ENCODE data around the gene CCL3. TPM values are rescaled to one million over a fixed set of nuclear protein-coding genes. Genes with fewer than 3 reads are reported as not detected.
A peak's percentile ranks its signal among the peaks of the same experiment; 100 is the strongest.

The CCL3 gene
- polyA plus RNA-seq, 3 donors: 161 to 328 (median 190) TPM

DNA sequence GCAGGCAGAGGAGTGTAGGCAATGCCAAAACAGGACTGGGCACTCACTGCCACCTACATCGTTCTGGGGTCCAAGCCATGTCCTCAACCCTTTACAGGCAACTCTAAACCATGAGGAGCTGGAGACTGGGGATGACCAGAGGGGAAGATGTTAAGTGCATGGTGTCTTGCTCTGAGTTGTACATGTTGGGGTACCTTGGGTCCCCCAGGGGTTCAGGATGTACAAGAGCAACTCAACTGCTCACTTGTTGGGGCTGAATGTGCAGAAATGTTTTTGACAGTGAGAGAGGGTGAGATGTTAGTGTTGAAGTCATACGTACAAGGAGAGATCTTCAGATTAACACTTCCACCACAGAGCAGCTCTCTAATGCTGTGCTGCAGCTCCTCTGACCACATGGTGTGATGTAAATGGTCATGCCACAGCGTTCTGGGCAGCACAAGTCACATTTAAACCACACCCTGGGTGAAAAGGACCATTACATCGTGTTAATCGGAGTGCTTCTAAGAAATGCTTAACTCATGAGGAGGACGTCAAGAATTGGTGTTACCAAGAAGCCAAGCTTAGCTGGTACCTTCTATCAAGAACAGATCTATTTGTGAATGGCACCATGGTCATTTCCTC lies 23.5 kb downstream of the CCL3 start:
- no peaks in the 10 kb centered on the region for H4K20me1 ChIP-seq (ENCODE audit: insufficient read depth, low read length)
- H3K27ac ChIP-seq (ENCODE audit: low read depth in 1 of 2, low read length in 2 of 2): no peak overlapping the region
- no peak overlapping the region for H3K4me3 Mint-ChIP-seq
- H3K27ac Mint-ChIP-seq: peak overlapping the region in 1 of 7 donors; percentile 3
- no peaks in the 10 kb centered on the region for H3K27me3 ChIP-seq (ENCODE audit: control insufficient read depth in 2 of 2, insufficient read depth in 2 of 2, low read length in 2 of 2)
- intact Hi-C loops (cut with micrococcal nuclease): loop anchor here in 1 of 2 donors (10.0 kb wide), 1 partner anchor 82 kb away; the partner anchor contains the start of genes CCL14 and CCL16
- no peak overlapping the region for H3K4me3 ChIP-seq (replicated peaks in 1 of 3; ENCODE audit: low read depth in 2 of 3, low read length in 3 of 3)
- no peak for DNase-seq
- WGBS (ENCODE audit: insufficient coverage): 100% methylated on average over 3 of the region's 6 CpGs
- peaks cover 6 to 7% of the 10 kb centered on the region in 2 donors for H3K4me1 ChIP-seq (ENCODE audit: control insufficient read depth in 1 of 2, insufficient read depth in 2 of 2, low read length in 2 of 2)
- no peaks in the 10 kb centered on the region for H3K36me3 ChIP-seq (replicated peaks in 1 of 2; ENCODE audit: control insufficient read depth in 1 of 2, insufficient read depth in 2 of 2, low read length in 2 of 2)
- TF ChIP-seq, protein P1, sequence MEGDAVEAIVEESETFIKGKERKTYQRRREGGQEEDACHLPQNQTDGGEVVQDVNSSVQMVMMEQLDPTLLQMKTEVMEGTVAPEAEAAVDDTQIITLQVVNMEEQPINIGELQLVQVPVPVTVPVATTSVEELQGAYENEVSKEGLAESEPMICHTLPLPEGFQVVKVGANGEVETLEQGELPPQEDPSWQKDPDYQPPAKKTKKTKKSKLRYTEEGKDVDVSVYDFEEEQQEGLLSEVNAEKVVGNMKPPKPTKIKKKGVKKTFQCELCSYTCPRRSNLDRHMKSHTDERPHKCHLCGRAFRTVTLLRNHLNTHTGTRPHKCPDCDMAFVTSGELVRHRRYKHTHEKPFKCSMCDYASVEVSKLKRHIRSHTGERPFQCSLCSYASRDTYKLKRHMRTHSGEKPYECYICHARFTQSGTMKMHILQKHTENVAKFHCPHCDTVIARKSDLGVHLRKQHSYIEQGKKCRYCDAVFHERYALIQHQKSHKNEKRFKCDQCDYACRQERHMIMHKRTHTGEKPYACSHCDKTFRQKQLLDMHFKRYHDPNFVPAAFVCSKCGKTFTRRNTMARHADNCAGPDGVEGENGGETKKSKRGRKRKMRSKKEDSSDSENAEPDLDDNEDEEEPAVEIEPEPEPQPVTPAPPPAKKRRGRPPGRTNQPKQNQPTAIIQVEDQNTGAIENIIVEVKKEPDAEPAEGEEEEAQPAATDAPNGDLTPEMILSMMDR (IDR thresholded peaks at IDR 0.05): no peak
- H3K9me3 ChIP-seq (replicated peaks in 1 of 2; ENCODE audit: control insufficient read depth in 1 of 2, insufficient read depth in 1 of 2, low read length in 2 of 2): no peaks in the 10 kb centered on the region
- peaks cover 9% of the 10 kb centered on the region for H3K4me1 Mint-ChIP-seq
- H3K79me2 ChIP-seq (ENCODE audit: insufficient read depth, low read length): no peaks in the 10 kb centered on the region
- no peak overlapping the region for H3K9ac ChIP-seq (ENCODE audit: insufficient read depth, low read length, poor library complexity, severe bottlenecking)
- H3K27me3 Mint-ChIP-seq (ENCODE audit: low read depth in 3 of 3): peaks cover 1 to 5% (median 2%) of the 10 kb centered on the region in 3 donors
- H3K4me2 ChIP-seq (replicated peaks; ENCODE audit: extremely low read depth, low read length, poor library complexity, severe bottlenecking): no peak overlapping the region
- H3K9me3 Mint-ChIP-seq: no peaks in the 10 kb centered on the region
- H3K36me3 Mint-ChIP-seq: no peaks in the 10 kb centered on the region
- H2AFZ ChIP-seq (ENCODE audit: insufficient read depth, low read depth, low read length, poor library complexity, severe bottlenecking): no peak overlapping the region

DNA sequence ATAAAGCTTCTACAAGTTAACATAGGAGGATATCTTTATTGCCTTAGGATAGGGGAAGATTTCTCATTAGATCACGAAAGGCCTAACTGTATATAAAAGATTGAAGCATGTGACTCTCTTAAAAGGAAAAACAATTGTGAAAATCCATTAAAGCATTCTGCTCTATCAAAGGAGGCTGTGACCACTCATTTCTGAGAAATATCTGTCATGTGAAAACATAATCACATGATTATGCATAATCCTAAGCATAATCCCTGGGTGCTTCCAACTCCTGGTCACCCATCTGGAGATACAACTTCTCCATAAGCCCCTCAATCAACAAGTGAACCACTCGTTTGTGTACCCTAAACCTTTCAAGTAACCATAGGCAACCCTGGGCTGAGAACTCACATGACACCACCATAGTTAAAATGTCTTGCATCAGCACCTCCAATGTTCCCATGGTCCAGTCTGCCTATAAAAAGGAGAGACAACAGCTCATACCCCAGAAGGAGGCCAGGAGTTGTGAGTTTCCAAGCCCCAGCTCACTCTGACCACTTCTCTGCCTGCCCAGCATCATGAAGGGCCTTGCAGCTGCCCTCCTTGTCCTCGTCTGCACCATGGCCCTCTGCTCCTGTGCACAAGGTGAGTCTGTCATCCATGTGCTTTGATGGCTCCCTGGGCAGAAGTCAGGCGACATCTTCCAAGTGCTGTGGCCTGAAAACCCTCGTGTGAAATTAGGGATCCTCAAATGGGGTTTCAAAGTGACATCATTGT lies 26.0 kb downstream of the CCL3 start, which contains the start of gene CCL18:
Gene CCL18 (plus strand): TSS at position 487 of the 756 bp plus-strand sequence. CDS start 71 bp downstream, at position 558.
- H3K27ac ChIP-seq (ENCODE audit: low read depth in 1 of 2, low read length in 2 of 2): no peak within 1 kb of the TSS
- H3K36me3 ChIP-seq (replicated peaks in 1 of 2; ENCODE audit: control insufficient read depth in 1 of 2, insufficient read depth in 2 of 2, low read length in 2 of 2): no peaks in the 10 kb centered on the region
- H3K9me3 ChIP-seq (replicated peaks in 1 of 2; ENCODE audit: control insufficient read depth in 1 of 2, insufficient read depth in 1 of 2, low read length in 2 of 2): no peaks in the 10 kb centered on the region
- no peaks in the 10 kb centered on the region for H3K4me1 ChIP-seq (ENCODE audit: control insufficient read depth in 1 of 2, insufficient read depth in 2 of 2, low read length in 2 of 2)
- no peak within 1 kb of the TSS for H3K4me3 ChIP-seq (replicated peaks in 1 of 3; ENCODE audit: low read depth in 2 of 3, low read length in 3 of 3)
- 86% methylated on average over 4 of the region's 5 CpGs for WGBS (ENCODE audit: insufficient coverage)
- Mint-ChIP-seq H3K36me3 (no peaks in the 10 kb centered on the region), H3K9me3 (no peaks in the 10 kb centered on the region), H3K4me3 (no peak within 1 kb of the TSS), H3K4me1 (peaks cover 3% of the 10 kb centered on the region), H3K27ac (no peak within 1 kb of the TSS), H3K27me3 (ENCODE audit: low read depth in 3 of 3) (peaks cover 1 to 5% (median 2%) of the 10 kb centered on the region in 3 donors)
- intact Hi-C loops (cut with micrococcal nuclease): loop anchor here in 1 of 2 donors (10.0 kb wide), 1 partner anchor 79 kb away; the partner anchor contains the start of genes CCL14 and CCL16
- no peak within 1 kb of the TSS for H3K9ac ChIP-seq (ENCODE audit: insufficient read depth, low read length, poor library complexity, severe bottlenecking)
- H4K20me1 ChIP-seq (ENCODE audit: insufficient read depth, low read length): no peaks in the 10 kb centered on the region
- no peak within 1 kb of the TSS for H3K4me2 ChIP-seq (replicated peaks; ENCODE audit: extremely low read depth, low read length, poor library complexity, severe bottlenecking)
- no peaks in the 10 kb centered on the region for H3K27me3 ChIP-seq (ENCODE audit: control insufficient read depth in 2 of 2, insufficient read depth in 2 of 2, low read length in 2 of 2)
- DNase-seq: no peak
- TF ChIP-seq, protein P1 (IDR thresholded peaks at IDR 0.05): no peak
- no peaks in the 10 kb centered on the region for H3K79me2 ChIP-seq (ENCODE audit: insufficient read depth, low read length)
- no peak within 1 kb of the TSS for H2AFZ ChIP-seq (ENCODE audit: insufficient read depth, low read depth, low read length, poor library complexity, severe bottlenecking)
